ENCODE results near the gene CHD1. TPM values are rescaled to one million over a fixed set of nuclear protein-coding genes. Genes with fewer than 3 reads are reported as not detected.

CHD1 gene
- total and polyA plus RNA-seq, 9 of the 15 experiments (the other 6 are each of a cell fraction or from before 2014, with no cell fraction given): 27.3 to 133 (median 58.7) TPM

GRCh38 chr5:98928873-98929709 lies at the start of gene CHD1 (continued):
- TF ChIP-seq CTCF (IDR thresholded peaks at IDR 0.05 in 2 of 3, conservative IDR thresholded peaks at IDR 0.05 in 1 of 3; ENCODE audit: insufficient read depth in 2 of 3, low read depth in 1 of 3, low read length in 3 of 3) (no peak), FOXO4 (CRISPR knock-in tag; IDR thresholded peaks at IDR 0.05) (peak; percentile 75; the same call in 1 of the 2 replicates), TCF7 (IDR thresholded peaks at IDR 0.05; ENCODE audit: borderline replicate concordance) (no peak), POLR2G (IDR thresholded peaks at IDR 0.05; ENCODE audit: low read depth, low read length) (peak; percentile 96), ZFX (CRISPR knock-in tag; IDR thresholded peaks at IDR 0.05) (peak; percentile 100), TBL1XR1 (IDR thresholded peaks at IDR 0.05; ENCODE audit: low read length in 2 of 2) (no peak; a peak in 1 of 4 replicates), ZNF431 (CRISPR knock-in tag; IDR thresholded peaks at IDR 0.05) (peak; percentile 29), ZNF589 (CRISPR knock-in tag; IDR thresholded peaks at IDR 0.05; ENCODE audit: low read depth) (peak; percentile 82; the same call in 1 of the 2 replicates), CAMTA2 (CRISPR knock-in tag; conservative IDR thresholded peaks at IDR 0.05) (no peak), ATF3 (IDR thresholded peaks at IDR 0.05) (peak; percentile 85), ATF3 (CRISPR knock-in tag; conservative IDR thresholded peaks at IDR 0.05) (no peak), YBX1 (IDR thresholded peaks at IDR 0.05) (no peak), ZKSCAN3 (CRISPR knock-in tag; IDR thresholded peaks at IDR 0.05) (no peak), ZBTB33 (CRISPR knock-in tag; IDR thresholded peaks at IDR 0.05) (peak; percentile 42; the same call in 1 of the 2 replicates), RFX1 (IDR thresholded peaks at IDR 0.05) (no peak), CBFB (CRISPR knock-in tag; IDR thresholded peaks at IDR 0.05) (no peak), HNRNPK (IDR thresholded peaks at IDR 0.05; ENCODE audit: low read depth, low read length, poor library complexity, severe bottlenecking) (no peak), RBBP5 (IDR thresholded peaks at IDR 0.05; ENCODE audit: borderline replicate concordance, insufficient read depth, low read length, poor library complexity, severe bottlenecking) (peak; percentile 83), CBX3 (IDR thresholded peaks at IDR 0.05; ENCODE audit: borderline replicate concordance in 1 of 2, low read length in 2 of 2) (no peak)
